Measurements from ENCODE around the gene ABCC5. TPM values are rescaled to one million over a fixed set of nuclear protein-coding genes. Genes with fewer than 3 reads are reported as not detected.

ABCC5 gene
- polyA plus RNA-seq, 4 donors: 9.2 to 64.6 (median 13.0) TPM

DNA sequence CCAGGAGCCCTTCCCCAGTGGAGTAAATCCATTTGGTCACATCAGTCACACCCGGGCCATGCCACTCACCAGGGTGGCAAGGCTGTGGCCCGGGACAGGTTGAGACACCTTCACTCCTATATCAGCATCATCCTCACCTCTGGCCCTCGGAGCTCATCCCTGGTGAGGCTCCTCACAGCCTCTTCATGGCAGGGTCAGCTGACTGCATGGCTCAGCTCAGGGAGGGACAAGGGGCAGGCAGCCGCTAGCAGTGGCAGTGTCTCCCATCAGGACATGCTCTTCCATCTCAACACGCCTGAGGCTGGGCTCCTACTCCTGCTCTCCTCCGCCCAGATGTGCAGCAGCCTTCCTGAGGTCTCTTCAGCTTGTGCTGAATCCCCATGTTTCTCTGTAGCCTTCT is 106.6 kb downstream of the ABCC5 start:
- Histone ChIP-seq H3K27me3 (ENCODE audit: control insufficient read depth in 3 of 3, insufficient read depth in 3 of 3, low read length in 3 of 3) (peaks cover 0 to 4% (median 0%) of the 10 kb centered on the region in 3 donors), H3K4me3 (ENCODE audit: low read depth in 1 of 3, low read length in 3 of 3) (no peak overlapping the region), H3K4me1 (ENCODE audit: control insufficient read depth in 3 of 3, insufficient read depth in 2 of 3, low read depth in 1 of 3, low read length in 2 of 3) (no peaks in the 10 kb centered on the region), H3K27ac (ENCODE audit: low read depth in 1 of 3, low read length in 2 of 3) (no peak overlapping the region), H3K36me3 (ENCODE audit: control insufficient read depth in 3 of 3, insufficient read depth in 2 of 3, low read depth in 1 of 3, low read length in 3 of 3) (no peaks in the 10 kb centered on the region), H3K9me3 (ENCODE audit: control insufficient read depth in 2 of 2, insufficient read depth in 1 of 2, low read depth in 1 of 2, low read length in 1 of 2) (peaks cover 0 to 9% of the 10 kb centered on the region in 2 donors)
- 77 to 83% (median 80%) methylated on average over 6 of the region's 6 CpGs for WGBS, 3 donors
- DNase-seq (no peak), FAIRE-seq (no peak)

DNA sequence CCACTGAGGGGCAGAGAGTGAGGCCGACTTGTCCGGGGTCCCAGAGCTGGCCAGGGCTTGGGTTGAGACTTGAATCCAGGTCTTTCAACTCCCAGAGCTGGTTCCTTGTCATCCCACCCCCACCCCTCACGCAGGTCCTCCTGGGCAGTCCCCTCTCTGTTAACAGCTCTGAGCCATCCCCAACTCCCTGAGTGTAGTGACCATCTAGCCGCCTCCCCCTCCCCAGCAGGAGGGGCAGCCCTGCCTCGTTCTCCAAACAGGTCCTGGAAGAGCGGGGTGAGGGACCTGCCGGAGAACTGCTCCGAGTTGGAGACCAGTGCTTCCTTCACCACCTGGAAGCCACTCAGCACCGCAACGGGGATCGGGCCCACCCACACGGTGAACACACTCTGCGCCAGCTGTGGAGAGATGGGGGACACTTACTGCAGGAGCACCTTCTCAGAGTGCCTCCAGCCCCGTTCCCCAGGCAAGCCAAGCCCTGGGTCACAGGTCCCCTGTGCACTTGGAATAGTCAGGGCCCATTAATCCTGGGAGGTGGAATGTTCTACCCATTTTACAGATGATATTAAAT is 108.6 kb downstream of the ABCC5 start:
- DNase-seq (no peak), FAIRE-seq (no peak)
- Histone ChIP-seq H3K27ac (ENCODE audit: low read depth in 1 of 3, low read length in 2 of 3) (no peak overlapping the region), H3K4me3 (ENCODE audit: low read depth in 1 of 3, low read length in 3 of 3) (no peak overlapping the region), H3K27me3 (ENCODE audit: control insufficient read depth in 3 of 3, insufficient read depth in 3 of 3, low read length in 3 of 3) (peaks cover 0 to 4% (median 1%) of the 10 kb centered on the region in 3 donors), H3K9me3 (ENCODE audit: control insufficient read depth in 2 of 2, insufficient read depth in 1 of 2, low read depth in 1 of 2, low read length in 1 of 2) (peaks cover 0 to 9% of the 10 kb centered on the region in 2 donors), H3K4me1 (ENCODE audit: control insufficient read depth in 3 of 3, insufficient read depth in 2 of 3, low read depth in 1 of 3, low read length in 2 of 3) (no peaks in the 10 kb centered on the region), H3K36me3 (ENCODE audit: control insufficient read depth in 3 of 3, insufficient read depth in 2 of 3, low read depth in 1 of 3, low read length in 3 of 3) (no peaks in the 10 kb centered on the region)
- 81 to 84% (median 82%) methylated on average over 14 of the region's 14 CpGs for WGBS, 3 donors

GRCh38 chr3:183907911-183908331 is 109.8 kb downstream of the ABCC5 start:
- no peak for FAIRE-seq
- DNase-seq: no peak
- H3K4me3 ChIP-seq (ENCODE audit: low read depth in 1 of 3, low read length in 3 of 3): no peak overlapping the region
- H3K27me3 ChIP-seq (ENCODE audit: control insufficient read depth in 3 of 3, insufficient read depth in 3 of 3, low read length in 3 of 3): peaks cover 0 to 5% (median 4%) of the 10 kb centered on the region in 3 donors
- no peaks in the 10 kb centered on the region for H3K36me3 ChIP-seq (ENCODE audit: control insufficient read depth in 3 of 3, insufficient read depth in 2 of 3, low read depth in 1 of 3, low read length in 3 of 3)
- H3K27ac ChIP-seq (ENCODE audit: low read depth in 1 of 3, low read length in 2 of 3): no peak overlapping the region
- H3K9me3 ChIP-seq (ENCODE audit: control insufficient read depth in 2 of 2, insufficient read depth in 1 of 2, low read depth in 1 of 2, low read length in 1 of 2): no peaks in the 10 kb centered on the region
- 74 to 86% (median 82%) methylated on average over 16 of the region's 16 CpGs for WGBS, 3 donors
- no peaks in the 10 kb centered on the region for H3K4me1 ChIP-seq (ENCODE audit: control insufficient read depth in 3 of 3, insufficient read depth in 2 of 3, low read depth in 1 of 3, low read length in 2 of 3)

DNA sequence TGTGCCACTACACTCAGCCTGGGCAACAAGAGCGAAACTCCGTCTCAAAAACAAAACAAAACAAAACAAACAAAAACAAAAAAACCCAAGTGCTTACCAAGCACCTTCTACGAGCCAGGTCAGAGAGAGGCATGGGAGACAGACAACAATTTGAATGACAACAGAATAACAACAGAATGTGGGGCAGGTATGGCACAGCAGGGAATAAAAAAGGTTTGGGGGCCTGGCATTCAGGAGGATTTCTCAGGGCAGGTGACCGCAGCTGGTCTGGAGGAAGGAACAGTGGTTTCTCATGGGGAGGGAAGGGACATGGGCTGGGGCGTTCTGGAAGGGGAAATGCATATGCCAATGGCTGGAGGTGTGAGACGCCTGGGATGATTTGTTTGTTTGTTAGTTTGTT is 110.5 kb downstream of the ABCC5 start:
- H3K9me3 ChIP-seq (ENCODE audit: control insufficient read depth in 2 of 2, insufficient read depth in 1 of 2, low read depth in 1 of 2, low read length in 1 of 2): no peaks in the 10 kb centered on the region
- no peaks in the 10 kb centered on the region for H3K4me1 ChIP-seq (ENCODE audit: control insufficient read depth in 3 of 3, insufficient read depth in 2 of 3, low read depth in 1 of 3, low read length in 2 of 3)
- no peak for DNase-seq
- H3K36me3 ChIP-seq (ENCODE audit: control insufficient read depth in 3 of 3, insufficient read depth in 2 of 3, low read depth in 1 of 3, low read length in 3 of 3): no peaks in the 10 kb centered on the region
- no peak overlapping the region for H3K27ac ChIP-seq (ENCODE audit: low read depth in 1 of 3, low read length in 2 of 3)
- no peak for FAIRE-seq
- H3K27me3 ChIP-seq (ENCODE audit: control insufficient read depth in 3 of 3, insufficient read depth in 3 of 3, low read length in 3 of 3): peaks cover 0 to 5% (median 4%) of the 10 kb centered on the region in 3 donors
- no peak overlapping the region for H3K4me3 ChIP-seq (ENCODE audit: low read depth in 1 of 3, low read length in 3 of 3)
- 68 to 75% (median 68%) methylated on average over 6 of the region's 6 CpGs for WGBS, 3 donors

- no peak for FAIRE-seq
- Histone ChIP-seq H3K9me3 (ENCODE audit: control insufficient read depth in 2 of 2, insufficient read depth in 1 of 2, low read depth in 1 of 2, low read length in 1 of 2) (no peaks in the 10 kb centered on the region), H3K36me3 (ENCODE audit: control insufficient read depth in 3 of 3, insufficient read depth in 2 of 3, low read depth in 1 of 3, low read length in 3 of 3) (no peaks in the 10 kb centered on the region), H3K4me3 (ENCODE audit: low read depth in 1 of 3, low read length in 3 of 3) (no peak overlapping the region), H3K27ac (ENCODE audit: low read depth in 1 of 3, low read length in 2 of 3) (no peak overlapping the region), H3K27me3 (ENCODE audit: control insufficient read depth in 3 of 3, insufficient read depth in 3 of 3, low read length in 3 of 3) (peaks cover 0 to 5% (median 4%) of the 10 kb centered on the region in 3 donors), H3K4me1 (ENCODE audit: control insufficient read depth in 3 of 3, insufficient read depth in 2 of 3, low read depth in 1 of 3, low read length in 2 of 3) (no peaks in the 10 kb centered on the region)
- DNase-seq: no peak
- 64 to 73% (median 66%) methylated on average over 13 of the region's 13 CpGs for WGBS, 3 donors
These were observed 111.3 kb downstream of the ABCC5 start for GRCh38 chr3:183906234-183906921.

DNA sequence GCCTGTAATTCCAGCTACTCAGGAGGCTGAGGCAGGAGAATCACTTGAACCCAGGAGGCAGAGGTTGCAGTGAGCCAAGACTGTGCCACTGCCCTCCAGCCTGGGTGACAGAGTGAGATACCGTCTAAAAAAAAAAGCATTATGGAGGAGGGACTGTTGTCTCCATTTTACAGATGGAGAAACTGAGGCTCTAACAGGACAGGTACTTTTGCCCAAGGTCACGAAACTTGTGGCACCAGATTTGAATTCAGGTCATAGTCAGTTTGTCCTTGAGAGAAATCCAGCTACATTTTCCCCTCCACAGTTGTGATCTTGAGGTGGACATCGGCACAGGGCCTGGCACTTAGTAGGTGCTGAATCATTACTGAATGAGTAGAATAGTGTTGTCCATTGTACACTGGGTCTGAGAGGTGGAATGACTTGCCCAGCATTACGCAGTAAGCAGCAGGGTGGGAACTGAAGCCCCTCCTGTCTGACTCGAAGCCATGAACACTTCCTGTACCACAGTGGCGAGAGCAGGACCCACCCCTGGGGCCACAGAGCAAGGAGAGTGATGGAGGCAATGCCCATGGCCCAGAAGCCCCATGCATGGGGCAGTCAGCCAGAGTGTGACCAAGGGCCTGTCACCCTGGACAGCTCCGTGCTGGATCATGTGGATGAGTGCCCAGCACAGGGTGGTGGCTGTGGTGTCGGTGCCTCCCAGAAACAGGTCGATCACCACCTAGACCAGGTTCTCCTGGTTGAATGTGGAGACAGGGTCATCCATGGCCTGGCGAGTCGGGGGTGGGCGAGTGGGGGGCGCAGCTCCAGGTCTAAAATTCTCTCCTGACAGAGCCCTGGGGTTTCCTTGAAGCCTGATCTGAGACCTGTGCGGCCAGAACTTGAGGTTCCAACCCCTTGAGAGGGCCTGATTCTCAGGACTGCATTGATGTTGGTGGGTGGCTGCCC is 112.6 kb downstream of the ABCC5 start:
- DNase-seq (no peak), FAIRE-seq (no peak)
- no peak overlapping the region for H3K4me3 ChIP-seq (ENCODE audit: low read depth in 1 of 3, low read length in 3 of 3)
- WGBS, 3 donors: 69 to 78% (median 73%) methylated on average over 14 of the region's 14 CpGs
- H3K27me3 ChIP-seq (ENCODE audit: control insufficient read depth in 3 of 3, insufficient read depth in 3 of 3, low read length in 3 of 3): peaks cover 0 to 4% (median 3%) of the 10 kb centered on the region in 3 donors
- no peaks in the 10 kb centered on the region for H3K36me3 ChIP-seq (ENCODE audit: control insufficient read depth in 3 of 3, insufficient read depth in 2 of 3, low read depth in 1 of 3, low read length in 3 of 3)
- H3K9me3 ChIP-seq (ENCODE audit: control insufficient read depth in 2 of 2, insufficient read depth in 1 of 2, low read depth in 1 of 2, low read length in 1 of 2): no peaks in the 10 kb centered on the region
- H3K27ac ChIP-seq (ENCODE audit: low read depth in 1 of 3, low read length in 2 of 3): no peak overlapping the region
- H3K4me1 ChIP-seq (ENCODE audit: control insufficient read depth in 3 of 3, insufficient read depth in 2 of 3, low read depth in 1 of 3, low read length in 2 of 3): no peaks in the 10 kb centered on the region

GRCh38 chr3:183898028-183898431 is 119.7 kb downstream of the ABCC5 start:
- DNase-seq (no peak), FAIRE-seq (no peak)
- H3K36me3 ChIP-seq (ENCODE audit: control insufficient read depth in 3 of 3, insufficient read depth in 2 of 3, low read depth in 1 of 3, low read length in 3 of 3): no peaks in the 10 kb centered on the region
- 48 to 62% (median 49%) methylated on average over 11 of the region's 11 CpGs for WGBS, 3 donors
- H3K4me1 ChIP-seq (ENCODE audit: control insufficient read depth in 3 of 3, insufficient read depth in 2 of 3, low read depth in 1 of 3, low read length in 2 of 3): no peaks in the 10 kb centered on the region
- H3K9me3 ChIP-seq (ENCODE audit: control insufficient read depth in 2 of 2, insufficient read depth in 1 of 2, low read depth in 1 of 2, low read length in 1 of 2): no peaks in the 10 kb centered on the region
- no peak overlapping the region for H3K4me3 ChIP-seq (ENCODE audit: low read depth in 1 of 3, low read length in 3 of 3)
- H3K27me3 ChIP-seq (ENCODE audit: control insufficient read depth in 3 of 3, insufficient read depth in 3 of 3, low read length in 3 of 3): peaks cover 0 to 8% (median 0%) of the 10 kb centered on the region in 3 donors
- no peak overlapping the region for H3K27ac ChIP-seq (ENCODE audit: low read depth in 1 of 3, low read length in 2 of 3)

DNA sequence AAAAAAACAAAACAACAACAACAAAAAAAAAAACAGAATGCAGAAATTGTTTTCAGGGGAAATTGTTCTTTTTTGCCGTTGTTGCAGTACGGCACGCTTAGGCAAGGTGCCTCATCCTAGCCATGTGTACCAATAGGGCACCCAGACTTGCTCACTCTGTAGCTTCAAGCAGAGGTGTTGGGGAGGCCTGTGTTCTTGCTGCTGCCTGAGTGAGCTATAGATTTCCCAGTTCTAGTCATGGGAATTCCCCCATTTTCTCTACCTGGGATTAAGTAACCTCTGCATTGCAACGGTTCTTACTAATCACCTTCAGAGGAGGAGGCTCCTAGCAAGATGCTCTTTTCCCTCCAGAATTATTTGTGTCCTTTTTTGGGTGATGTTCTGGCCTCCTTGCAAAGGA is 120.1 kb downstream of the ABCC5 start:
- Histone ChIP-seq H3K27ac (ENCODE audit: low read depth in 1 of 3, low read length in 2 of 3) (no peak overlapping the region), H3K9me3 (ENCODE audit: control insufficient read depth in 2 of 2, insufficient read depth in 1 of 2, low read depth in 1 of 2, low read length in 1 of 2) (no peaks in the 10 kb centered on the region), H3K27me3 (ENCODE audit: control insufficient read depth in 3 of 3, insufficient read depth in 3 of 3, low read length in 3 of 3) (peaks cover 0 to 8% (median 0%) of the 10 kb centered on the region in 3 donors), H3K4me1 (ENCODE audit: control insufficient read depth in 3 of 3, insufficient read depth in 2 of 3, low read depth in 1 of 3, low read length in 2 of 3) (no peaks in the 10 kb centered on the region), H3K4me3 (ENCODE audit: low read depth in 1 of 3, low read length in 3 of 3) (no peak overlapping the region), H3K36me3 (ENCODE audit: control insufficient read depth in 3 of 3, insufficient read depth in 2 of 3, low read depth in 1 of 3, low read length in 3 of 3) (no peaks in the 10 kb centered on the region)
- DNase-seq (no peak), FAIRE-seq (no peak)
- WGBS, 3 donors: 76 to 84% (median 78%) methylated on average over 4 of the region's 4 CpGs
